ENCODE results near the gene CDNF.
"Not testable (repeated sequence)": the region's sequence is repeated elsewhere in the genome, so short reads cannot be mapped to it uniquely, and the experiment has no call there.

CDNF gene

DNA sequence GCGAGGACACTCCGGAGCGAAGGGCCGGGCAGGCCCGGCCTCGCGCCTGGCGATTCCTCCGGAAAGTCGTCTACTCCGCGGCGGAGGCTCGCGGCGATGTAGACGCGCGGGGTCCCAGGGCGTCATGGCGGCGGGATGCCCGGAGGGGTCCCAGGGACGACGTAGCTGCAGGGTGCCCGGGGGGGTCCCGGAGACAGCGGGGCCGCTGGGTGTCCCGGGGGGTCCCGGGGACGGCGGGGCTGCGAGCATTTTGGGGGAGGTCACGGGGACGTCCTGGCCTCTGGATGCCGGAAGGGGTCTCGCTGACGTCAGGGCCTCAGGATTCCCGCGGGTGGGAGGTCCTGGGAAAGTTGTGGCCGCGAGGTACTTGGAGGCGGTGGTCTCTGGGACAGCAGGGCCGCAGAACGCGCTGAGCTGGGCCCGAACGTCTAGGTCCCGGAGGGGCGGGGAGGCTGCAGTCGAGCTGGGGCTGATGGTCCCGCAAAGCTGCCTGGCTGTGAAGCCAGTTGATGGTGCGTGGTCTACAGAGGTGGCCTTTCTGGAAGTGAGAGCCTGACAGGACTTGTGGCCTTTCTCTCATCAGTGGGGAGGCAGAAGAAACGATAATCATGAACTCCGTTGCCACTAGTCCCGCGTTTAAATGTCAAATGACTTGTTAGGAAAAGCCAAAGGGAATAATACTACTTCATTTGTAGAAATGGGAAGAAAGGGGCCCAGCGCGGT, 906 bp upstream of the CDNF start:
- no peak for DNase-seq

DNA sequence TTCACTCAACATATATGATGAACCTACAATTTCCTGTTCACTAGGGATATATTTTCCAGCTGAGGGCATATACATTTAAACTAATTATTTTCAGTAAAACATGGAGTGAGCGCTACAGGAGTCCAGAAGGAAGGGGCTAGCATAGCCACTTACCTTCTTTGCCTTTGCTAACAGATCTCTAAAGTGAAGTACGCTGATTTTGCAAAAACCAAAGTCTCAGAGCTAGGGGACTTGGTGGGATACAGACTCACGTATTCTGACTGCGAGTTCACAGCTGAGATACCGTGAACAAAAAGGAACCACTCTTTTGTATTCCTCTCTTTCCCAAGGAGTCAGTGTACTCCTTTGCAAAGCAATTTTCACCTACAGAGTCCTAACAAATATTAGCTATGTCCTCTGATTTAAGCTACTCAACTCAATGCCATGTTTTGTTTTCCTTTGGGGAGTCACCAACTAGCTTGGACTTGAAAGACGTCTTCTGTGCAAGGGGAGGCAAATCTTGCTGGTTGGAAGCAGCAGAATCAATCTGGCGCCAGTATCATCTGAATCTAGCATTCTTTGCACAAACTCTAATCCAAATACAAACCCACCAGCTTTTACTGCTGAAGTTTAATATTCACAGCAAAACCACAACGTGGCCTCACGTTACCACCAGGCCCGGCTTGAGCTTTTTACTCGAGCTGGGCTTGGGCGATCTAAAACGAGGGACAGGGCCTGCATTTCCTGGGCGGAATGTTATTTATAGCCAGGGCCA, 657 bp downstream of the CDNF start:
- DNase-seq: no peak

DNA sequence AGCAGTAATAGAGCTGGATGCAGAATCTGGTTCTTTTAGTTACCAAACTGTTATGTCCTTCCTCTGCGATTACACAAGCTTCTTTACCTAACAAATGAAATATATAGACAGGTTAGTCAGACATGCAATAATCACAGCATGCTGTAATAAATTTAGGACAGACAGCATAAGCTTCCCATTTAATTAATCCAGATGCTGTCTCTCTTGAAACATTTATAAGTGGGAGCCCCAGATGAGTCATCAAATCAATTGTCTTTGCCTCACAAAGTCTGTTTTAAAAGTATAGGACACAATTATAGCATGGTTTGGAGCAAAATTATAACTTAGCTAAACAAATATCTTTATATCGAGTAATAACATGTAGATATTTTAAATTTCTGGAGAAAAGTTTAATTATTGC, 1.6 kb downstream of the CDNF start:
- DNase-seq: no peak

DNA sequence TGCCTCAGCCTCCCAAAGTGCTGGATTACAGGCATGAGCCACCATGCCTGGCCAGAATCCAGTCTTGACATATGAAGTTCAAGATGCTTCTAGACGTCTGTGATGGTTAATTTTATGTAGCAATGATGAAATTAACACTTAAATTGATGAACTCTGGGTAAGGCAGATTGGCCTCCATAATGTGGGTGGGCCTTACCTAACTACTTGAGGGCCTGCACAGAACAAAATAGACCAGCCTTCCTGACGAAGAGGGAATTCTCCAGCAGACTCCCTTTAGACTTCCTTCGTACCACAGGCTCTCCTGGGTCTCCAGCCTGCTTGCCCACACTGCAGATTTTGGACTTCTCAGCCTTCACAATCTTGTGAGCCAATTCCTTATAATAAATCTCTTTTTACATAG, 4.7 kb downstream of the CDNF start:
- DNase-seq: no peak

DNA sequence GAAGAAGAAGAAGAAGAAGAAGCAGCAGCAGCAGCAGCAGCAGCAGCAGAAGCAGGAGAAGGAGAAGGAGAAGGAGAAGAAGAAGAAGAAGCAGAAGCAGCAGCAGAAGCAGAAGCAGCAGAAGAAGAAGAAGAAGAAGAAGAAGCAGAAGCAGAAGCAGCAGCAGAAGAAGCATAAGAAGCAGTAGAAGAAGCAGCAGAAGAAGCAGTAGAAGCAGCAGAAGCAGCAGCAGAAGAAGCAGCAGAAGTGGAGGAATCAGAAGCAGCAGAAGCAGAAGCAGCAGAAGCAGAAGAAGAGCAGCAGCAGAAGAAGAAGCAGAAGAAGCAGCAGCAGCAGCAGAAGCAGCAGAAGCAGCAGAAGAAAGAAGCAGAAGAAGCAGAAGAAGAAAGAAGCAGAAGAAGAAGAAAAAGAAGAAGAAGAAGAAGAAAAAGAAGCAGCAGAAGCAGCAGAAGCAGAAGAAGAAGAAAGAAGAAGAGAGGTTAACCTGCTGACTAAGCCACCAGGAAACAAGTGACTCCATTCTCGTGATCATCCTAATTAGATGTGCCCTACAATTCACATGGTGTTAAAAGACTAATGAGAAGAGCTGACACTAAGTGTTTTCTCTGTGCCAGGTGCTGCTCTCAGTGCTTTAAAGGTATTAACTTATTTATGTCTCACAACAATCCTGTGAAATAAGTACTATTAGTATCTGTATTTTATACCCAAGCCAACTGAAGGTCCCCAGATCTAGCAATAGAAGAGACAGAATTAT, 11.6 kb downstream of the CDNF start:
- no peak for DNase-seq

DNA sequence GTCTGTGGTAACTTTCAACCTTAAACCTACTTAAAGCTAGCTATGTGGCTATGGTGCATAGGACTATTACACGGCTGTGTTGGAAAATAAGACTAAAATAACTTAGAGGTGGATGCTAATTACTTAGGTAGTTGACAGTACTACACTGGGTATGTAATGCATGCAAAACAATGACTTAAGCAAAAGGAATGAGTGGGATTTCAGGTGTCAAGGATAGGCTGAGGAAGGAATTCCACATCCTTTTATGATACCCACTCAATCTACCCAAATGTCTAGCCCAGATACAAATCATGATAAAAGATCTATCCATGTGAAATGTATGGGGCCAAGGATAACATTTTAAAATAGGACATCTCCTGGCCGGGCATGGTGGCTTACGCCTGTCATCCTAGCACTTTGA, 13.9 kb downstream of the CDNF start:
- no peak for DNase-seq

DNA sequence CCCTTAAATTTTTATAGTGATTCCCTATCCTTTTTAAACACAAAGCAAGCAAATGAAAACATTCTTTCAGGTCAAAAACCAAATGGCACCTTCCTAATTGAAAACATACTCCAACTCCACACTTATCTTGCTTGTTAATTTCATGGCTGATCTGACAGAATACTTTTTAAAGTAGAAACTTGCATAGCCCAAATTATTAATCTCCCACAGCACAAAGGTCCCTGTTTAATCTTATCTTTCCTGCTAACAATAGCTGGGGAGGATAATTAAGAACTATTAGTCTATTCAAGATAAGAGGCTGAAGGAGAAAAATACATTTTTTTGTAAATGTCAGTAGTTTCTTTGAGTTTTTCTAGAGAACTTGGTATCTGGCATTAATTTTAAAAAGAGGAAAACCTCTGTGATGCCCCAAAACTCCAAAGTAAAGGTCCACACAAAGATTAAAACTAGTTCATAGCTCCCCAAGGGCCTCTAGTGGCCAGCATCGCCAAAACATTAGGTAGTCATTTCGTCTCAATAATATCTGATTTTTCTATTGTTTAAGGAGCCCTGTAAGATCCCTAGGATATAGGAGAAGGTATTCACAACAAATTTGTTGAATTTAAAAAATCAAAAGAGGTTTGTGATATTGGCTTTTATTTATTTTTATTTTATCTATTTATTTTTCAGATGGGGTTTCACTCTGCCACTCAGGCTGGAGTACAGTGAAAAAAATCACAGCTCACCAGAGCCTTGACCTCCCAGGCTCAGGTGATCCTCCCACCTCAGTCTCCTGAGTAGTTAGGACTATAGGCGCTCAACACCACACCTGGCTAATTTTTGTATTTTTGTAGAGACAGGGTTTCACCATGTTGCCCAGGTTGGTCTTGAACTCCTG, 14.7 kb downstream of the CDNF start:
- no peak for DNase-seq

DNA sequence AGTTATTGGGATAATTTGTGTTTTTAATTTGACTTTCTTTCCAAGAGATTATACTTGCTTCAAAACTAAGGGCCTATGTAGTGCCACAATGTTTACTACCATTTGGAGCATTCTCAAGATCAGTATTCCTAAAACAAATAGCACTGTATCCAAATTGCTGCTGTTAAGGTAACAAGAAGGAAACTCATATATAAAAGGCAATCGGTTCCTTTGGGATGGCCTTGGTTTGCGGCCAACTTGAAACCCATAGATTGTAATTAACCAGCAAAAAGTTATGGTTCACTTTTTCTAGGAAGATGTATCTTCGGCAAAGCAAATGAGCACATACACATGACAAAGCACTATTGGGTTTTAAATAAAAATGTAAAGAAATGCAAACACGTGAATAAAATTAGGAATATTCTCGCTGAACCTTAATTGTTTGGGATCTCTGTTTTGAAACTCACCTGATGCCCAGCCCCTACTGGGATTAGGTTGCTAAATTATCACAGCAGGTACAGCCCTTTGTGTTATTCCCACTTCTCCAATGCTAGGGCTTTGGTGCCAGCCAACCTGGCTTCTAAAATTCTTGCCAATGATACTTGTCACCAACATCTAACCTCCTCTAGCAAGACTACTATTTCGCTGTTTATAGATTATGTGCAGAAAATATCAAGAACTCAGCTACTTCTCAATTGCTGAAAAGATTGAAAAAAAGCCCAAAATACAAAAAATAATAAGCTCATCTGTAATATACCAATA, 16.0 kb downstream of the CDNF start:
- no peak for DNase-seq

GRCh38 chr10:14820775-14821154, 17.1 kb downstream of the CDNF start:
- no peak for DNase-seq

DNA sequence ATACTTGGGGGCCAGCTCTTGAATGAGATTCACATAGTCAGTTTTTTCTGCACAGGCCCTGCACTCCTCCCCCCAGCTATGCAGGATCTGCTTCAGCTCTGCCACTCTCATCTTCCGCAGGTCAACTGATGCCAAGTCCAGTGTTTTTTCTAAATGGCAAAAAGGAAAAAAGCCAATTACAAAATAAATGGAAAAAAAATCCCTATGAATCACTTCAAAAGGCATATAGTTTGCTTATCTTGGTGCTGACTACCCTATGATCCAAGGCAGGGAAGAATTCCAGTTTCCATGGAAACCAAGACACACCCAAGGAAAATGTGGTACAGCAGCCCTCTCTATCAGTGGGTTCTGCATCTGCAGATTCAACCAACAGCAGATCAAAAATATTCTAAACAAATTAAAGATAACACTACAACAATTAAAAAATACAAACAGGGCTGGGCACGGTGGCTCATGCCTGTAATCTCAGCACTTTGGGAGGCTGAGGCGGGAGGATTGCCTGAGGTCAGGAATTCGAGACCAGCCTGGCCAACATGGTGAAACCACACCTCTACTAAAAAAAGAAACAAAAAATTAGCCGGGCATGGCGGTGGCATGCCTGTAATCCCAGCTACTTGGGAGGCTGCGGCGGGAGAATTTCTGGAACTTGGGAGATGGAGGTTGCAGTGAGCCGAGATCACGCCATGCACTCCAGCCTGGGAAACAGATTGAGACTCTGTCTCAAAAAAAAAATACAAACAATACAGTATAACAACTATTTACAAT, 17.6 kb downstream of the CDNF start:
- DNase-seq: no peak

GRCh38 chr10:14816717-14817116, 21.1 kb downstream of the CDNF start:
- not testable (repeated sequence) for DNase-seq

GRCh38 chr10:14815681-14816080, 22.2 kb downstream of the CDNF start:
- no peak for DNase-seq

GRCh38 chr10:14812271-14812670, 25.6 kb downstream of the CDNF start:
- DNase-seq: no peak

- no peak for DNase-seq
These were observed 26.6 kb downstream of the CDNF start for GRCh38 chr10:14810969-14811953.

DNA sequence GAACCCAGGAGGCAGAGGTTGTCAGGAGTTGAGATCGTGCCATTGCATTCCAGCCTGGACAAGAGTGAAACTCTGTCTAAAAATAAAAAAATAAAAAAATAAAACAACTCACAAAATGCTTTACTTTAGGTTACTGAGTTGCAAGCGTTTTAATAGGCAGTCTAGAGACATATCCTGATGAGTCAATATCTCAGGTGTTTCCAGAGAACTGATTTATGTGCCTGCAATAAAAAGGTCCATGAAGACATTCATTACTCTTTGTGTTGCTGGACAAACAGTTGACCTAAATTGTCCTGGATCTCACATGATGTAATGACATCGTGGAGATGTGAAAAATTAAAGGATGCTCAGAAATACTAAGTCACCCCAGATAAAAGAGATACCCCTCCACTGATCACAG, 31.5 kb downstream of the CDNF start:
- no peak for DNase-seq

DNA sequence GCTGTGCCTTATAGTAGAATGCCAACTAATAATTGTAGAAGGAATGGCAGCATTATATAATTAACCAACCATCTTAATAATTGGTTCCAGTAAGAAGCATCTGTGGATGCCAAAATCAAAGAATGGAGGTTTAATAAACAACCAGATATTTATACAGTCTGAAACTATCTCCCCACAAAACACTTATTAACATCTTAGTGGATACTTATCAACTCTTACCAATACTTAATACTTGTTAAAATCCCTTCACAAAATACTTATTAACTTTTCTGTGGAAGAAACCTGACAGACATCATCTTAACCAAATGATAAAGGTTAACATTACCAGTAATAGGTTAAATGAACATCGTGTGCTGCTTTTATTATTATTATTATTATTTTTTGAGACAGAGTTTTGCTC, 34.0 kb downstream of the CDNF start:
- no peak for DNase-seq

GRCh38 chr10:14801723-14802122, 36.1 kb downstream of the CDNF start:
- DNase-seq: no peak

DNA sequence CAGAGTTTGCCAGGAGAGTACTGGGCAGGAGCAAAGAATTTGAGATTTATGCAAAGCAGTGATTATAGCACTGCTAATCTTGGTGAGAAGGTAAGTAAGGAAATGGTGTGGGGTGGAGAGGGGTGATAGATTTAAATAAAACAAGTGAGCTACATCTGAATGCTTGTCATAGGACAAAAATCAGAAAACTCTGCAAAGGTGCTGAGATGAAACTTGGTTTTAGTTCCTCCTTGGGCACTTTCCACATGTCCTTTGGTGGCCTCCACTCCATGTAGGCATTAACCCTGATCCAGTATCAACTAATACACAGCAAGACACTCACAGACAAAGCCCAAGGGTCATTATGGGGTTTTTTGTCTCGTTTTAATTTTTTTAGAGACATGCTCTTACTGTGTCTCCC, 37.4 kb downstream of the CDNF start:
- no peak for DNase-seq

- DNase-seq: no peak
These were observed 39.2 kb downstream of the CDNF start for GRCh38 chr10:14798636-14799035.

DNA sequence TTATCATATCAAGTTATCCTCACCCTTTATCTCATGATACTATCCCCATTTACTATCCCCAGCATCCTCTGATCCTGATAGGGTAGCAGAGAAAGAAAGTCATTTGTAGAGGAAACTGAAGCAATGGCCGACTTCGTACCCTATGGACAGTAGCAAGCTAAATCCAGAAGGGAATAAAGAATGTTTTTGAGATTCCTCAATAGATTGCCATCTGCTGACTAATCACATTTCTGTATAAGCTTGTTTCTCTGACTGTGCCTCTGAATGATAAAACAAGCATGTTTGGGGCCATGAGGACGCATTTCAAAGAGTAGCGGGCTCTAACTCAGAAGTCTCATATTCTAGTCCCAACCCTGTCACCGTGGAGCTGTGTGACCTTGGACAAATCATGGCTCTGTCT, 49.9 kb downstream of the CDNF start:
- DNase-seq: no peak
